SKM-1 (cell line): Measurements from ENCODE around the gene HIGD2B.
"Not testable (repeated sequence)": the region's sequence is repeated elsewhere in the genome, so short reads cannot be mapped to it uniquely, and the experiment has no call there.

ENCODE experiments used
- DNase-seq: peaks from one replicate; lab custom pipeline; 2025; ENCODE audit not compliant: unreplicated experiment; lab: John Stamatoyannopoulos, UW

Gene HIGD2B

DNA sequence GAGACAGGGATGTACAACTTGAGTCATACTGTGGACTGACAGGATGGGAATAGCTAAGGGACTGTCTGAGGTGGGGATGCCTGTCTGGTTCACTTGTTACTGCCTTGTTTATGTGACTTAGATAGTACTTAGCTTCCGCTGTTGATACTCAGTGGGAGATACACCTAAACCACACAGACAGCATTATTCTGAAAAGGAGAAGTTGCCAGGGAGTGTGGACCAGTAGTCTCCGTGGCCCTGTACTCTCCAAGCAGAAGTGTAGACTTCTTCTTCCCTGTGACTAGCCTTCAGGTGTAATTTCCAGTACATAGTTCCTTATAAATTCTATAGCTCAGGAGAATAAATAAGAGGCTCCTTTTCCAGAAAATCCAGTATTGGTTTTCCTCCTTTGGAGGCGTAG is 5.1 kb downstream of the HIGD2B start:
- DNase-seq, result no peak

GRCh38 chr15:72676838-72677237 is 9.1 kb downstream of the HIGD2B start:
- no peak for DNase-seq

- DNase-seq, result no peak
Measured at GRCh38 chr15:72671525-72671924, 14.5 kb downstream of the HIGD2B start.

- DNase-seq, result not testable (repeated sequence)
Measured at GRCh38 chr15:72670656-72671352, 15.2 kb downstream of the HIGD2B start.

DNA sequence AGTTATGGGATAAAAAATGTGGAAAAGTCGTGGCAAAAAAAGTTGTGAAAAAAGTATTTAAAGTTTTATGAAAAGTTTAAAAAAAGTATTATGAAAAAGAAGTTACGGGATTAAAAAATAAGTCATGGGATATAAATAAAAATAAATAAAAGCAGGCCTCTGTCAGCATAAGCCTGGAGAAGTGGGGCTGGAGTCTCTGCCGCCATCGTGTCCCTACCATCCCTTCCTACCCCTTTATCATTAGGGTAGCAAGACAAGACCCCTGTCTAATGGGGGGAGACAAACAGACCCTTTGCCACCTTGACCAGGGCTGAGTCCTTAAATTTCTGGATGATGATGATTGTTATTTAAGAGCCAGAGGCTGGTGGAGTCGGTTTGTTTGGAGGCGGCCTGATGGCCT is 16.2 kb downstream of the HIGD2B start:
- not testable (repeated sequence) for DNase-seq

- not testable (repeated sequence) for DNase-seq
Measured at GRCh38 chr15:72665706-72666105, 20.3 kb downstream of the HIGD2B start.

DNA sequence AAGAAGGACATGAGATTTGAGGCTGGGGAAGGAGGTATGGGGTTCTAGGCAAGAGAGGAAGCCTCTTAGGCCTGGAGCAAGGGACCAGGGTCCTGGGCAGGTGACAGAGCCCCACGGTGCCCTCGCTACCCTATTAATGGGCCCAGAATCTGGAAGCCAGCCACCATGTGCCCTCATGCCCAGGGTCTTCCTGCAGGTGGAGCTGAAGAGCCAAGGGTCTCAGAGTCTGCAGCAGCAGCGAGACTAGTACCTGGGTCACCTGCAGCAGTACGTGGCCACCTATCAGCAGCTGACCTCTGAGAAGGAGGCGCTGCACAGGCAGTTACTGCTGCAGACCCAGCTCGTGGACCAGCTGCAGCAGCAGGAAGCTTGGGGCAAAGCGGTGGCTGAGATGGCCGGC is 22.1 kb downstream of the HIGD2B start:
- DNase-seq, result not testable (repeated sequence)

- DNase-seq, result not testable (repeated sequence)
Measured at GRCh38 chr15:72661081-72661480, 24.9 kb downstream of the HIGD2B start.

DNA sequence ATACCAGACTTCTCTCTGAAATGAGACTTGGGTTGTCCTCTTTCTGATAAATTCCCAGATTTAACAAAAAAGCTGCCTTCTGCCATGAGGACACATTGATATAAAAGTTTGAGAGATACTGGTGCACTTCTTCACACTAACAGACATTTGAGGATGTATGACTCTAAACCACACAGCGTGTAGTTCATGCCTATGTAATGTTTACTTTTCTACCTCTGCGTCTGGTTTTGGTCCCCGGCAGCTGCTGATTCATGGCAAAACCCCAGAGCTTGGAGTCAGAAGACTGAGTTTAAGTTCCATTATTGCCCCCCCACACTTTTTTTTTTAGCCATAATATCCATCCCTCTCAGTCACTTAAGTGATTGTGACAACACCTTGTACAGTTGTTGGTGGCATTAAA is 30.0 kb downstream of the HIGD2B start:
- not testable (repeated sequence) for DNase-seq

GRCh38 chr15:72654397-72654796 is 31.6 kb downstream of the HIGD2B start, which contains the start of gene GOLGA6B:
Gene GOLGA6B, plus strand, starts transcription at chr15:72654697. Its CDS starts 41 bp downstream, at chr15:72654738.
- DNase-seq, result not testable (repeated sequence)

DNA sequence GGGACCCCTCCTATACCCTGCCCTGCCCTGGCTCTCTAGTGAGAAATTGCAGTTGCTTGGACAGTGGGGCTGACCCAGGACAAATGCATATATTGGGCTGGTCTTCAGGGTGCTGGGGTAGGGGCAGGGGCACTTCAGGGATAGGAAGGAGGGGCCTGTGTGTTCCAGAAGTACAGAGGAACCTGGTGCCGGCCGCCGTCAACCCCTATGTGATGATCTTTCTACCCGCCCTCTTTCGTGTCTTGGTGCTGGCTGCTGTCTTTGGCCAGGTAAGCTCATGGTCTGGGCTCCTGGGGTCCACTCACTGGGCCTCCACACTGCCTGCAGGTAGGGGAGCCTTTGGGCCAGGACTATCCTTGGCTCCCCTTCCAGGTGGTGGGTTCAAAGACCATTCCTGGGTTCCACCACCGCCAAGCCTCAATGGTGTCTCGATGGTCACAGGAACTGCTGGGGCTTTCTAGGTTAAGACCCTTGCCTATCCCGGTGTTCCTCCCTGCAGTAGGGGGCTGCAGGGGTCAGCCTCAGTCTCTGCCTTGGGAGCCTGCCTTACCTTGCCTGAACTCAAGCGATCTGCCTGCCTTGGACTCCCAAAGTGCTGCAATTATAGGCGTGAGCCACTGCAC is 37.2 kb downstream of the HIGD2B start:
- DNase-seq, result not testable (repeated sequence)

- not testable (repeated sequence) for DNase-seq
Measured at GRCh38 chr15:72642271-72642670, 43.7 kb downstream of the HIGD2B start.

GRCh38 chr15:72639759-72640483 is 46.1 kb downstream of the HIGD2B start:
- DNase-seq, result not testable (repeated sequence)

- DNase-seq, result not testable (repeated sequence)
Measured at GRCh38 chr15:72636519-72637282, 49.3 kb downstream of the HIGD2B start.

- DNase-seq, result not testable (repeated sequence)
Measured at GRCh38 chr15:72629068-72629570, 56.9 kb downstream of the HIGD2B start.

DNA sequence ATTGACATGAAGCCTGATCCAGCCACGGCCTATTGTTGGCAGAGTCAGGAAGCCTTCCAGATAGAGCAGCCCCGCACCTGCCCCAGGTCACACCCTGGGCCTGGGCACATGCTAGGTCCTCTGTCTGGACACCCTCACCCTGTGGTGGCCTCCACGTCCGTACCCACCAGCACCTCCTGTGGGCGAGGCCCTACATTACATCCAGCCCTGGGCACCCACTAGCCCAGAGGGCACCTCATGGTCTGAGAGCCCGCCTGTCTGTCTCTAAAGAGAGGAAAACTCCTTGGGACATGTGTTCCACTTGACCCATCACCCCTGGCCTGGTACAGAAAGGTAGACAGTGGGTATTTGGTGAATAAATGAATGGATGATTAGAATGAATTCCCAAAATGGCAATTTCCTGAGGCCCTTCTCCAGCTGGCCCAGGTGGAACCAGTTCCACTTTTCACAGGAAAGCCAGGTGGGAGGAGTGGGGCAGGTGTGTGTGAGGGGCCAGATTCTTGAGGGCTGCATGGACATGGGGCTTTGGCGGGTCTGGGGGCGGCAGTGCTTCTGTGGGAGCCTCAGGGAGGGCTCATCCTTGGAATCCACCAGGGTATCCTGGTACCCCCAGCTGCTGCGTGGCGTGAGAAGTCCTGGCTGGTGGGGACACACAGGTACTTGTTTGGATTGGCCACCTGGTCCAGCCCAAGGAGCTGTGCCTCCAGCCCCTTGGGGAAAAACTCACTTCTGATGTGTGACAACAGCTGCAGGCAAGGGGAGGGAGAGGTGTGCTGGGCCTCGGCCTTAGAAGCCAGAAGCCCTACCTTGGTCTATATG is 57.5 kb downstream of the HIGD2B start:
- DNase-seq, result not testable (repeated sequence)

DNA sequence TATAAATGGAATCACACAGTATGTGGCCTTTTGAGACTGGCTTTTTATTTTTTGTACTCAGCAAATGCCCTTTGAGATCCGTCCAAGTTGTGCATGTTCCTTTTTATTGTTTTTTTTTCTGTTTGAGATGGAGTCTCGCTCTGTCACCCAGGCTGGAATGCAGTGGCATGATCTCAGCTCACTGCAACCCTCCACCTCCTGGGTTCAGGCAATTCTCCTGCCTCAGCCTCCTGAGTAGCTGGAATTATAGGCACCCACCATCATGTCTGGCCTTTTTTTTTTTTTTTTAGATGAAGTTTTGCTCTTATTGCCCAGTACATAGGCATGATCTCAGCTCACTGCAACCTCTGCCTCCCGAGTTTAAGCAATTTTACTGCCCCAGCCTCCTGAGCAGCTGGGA is 59.8 kb downstream of the HIGD2B start:
- DNase-seq, result not testable (repeated sequence)
